Natural killer cell (primary cell): Measurements from ENCODE around the gene HDAC8. TPM values are rescaled to one million over a fixed set of nuclear protein-coding genes. Genes with fewer than 3 reads are reported as not detected.

Source experiments
- ATAC-seq, 3 donors: fragments of 150-1000 bp in 2 of 3; fragments of 200-7000 bp in 1 of 3; cut with Tn5 transposase; 1 replicate in 1 of 3; 2 replicates in 2 of 3; pipeline ENCODE4 v1.10.0; 2021; ENCODE audit warnings: mild to moderate bottlenecking in 2 of 3, moderate library complexity in 2 of 3
- DNase-seq, 2 donors: peaks; one replicate each; pipeline versions ENCODE4 v3.0.0 to v3.0.0-alpha.2; 2013 to 2021; ENCODE audit warnings: mixed read lengths in 1 of 2
- H3K27ac ChIP-seq: one replicate; pipeline ENCODE4 v1.5.1; 2013; ENCODE audit warnings: mild to moderate bottlenecking, low read length
- H3K27me3 ChIP-seq: one replicate; pipeline ENCODE4 v1.6.1; 2013; ENCODE audit warnings: low read length; ENCODE audit not compliant: control insufficient read depth, insufficient read depth
- H3K36me3 ChIP-seq: one replicate; pipeline ENCODE4 v1.6.1; 2013; ENCODE audit warnings: low read length; ENCODE audit not compliant: control insufficient read depth, insufficient read depth
- H3K4me1 ChIP-seq: one replicate; pipeline ENCODE4 v1.6.1; 2013; ENCODE audit warnings: low read length; ENCODE audit not compliant: control insufficient read depth, insufficient read depth
- H3K4me3 ChIP-seq: one replicate; pipeline ENCODE4 v1.5.1; 2013; ENCODE audit warnings: low read length
- H3K9me3 ChIP-seq: one replicate; pipeline ENCODE4 v1.6.1; 2013; ENCODE audit warnings: low read length; ENCODE audit not compliant: control insufficient read depth, insufficient read depth
- H3K27ac Mint-ChIP-seq, 2 donors: one replicate each; pipeline ENCODE4 v1.8.0; 2022; ENCODE audit warnings: mild to moderate bottlenecking in 2 of 2, mixed read lengths in 2 of 2, moderate library complexity in 1 of 2
- H3K27me3 Mint-ChIP-seq, 2 donors: one replicate each; pipeline ENCODE4 v1.8.0; 2022; ENCODE audit warnings: low read depth in 2 of 2, mixed read lengths in 2 of 2
- H3K36me3 Mint-ChIP-seq: one replicate; pipeline ENCODE4 v1.8.0; 2022; ENCODE audit warnings: mixed read lengths
- H3K4me1 Mint-ChIP-seq, 2 donors: one replicate each; pipeline ENCODE4 v1.8.0; 2022; ENCODE audit warnings: mixed read lengths in 2 of 2
- H3K4me3 Mint-ChIP-seq: one replicate; pipeline ENCODE4 v1.8.0; 2022; ENCODE audit warnings: mild to moderate bottlenecking, moderate library complexity, mixed read lengths
- H3K9me3 Mint-ChIP-seq, 2 donors: one replicate each; pipeline ENCODE4 v1.8.0; 2022; ENCODE audit warnings: mixed read lengths in 2 of 2
- WGBS: methylation state at CpG from one replicate; pipeline ENCODE4 v1.1.7; 2013; ENCODE audit warnings: missing lambda C conversion rate; ENCODE audit not compliant: insufficient coverage; 5-methylcytosine and 5-hydroxymethylcytosine counted together
- intact Hi-C: fragments of 100-400 bp; cut with micrococcal nuclease; formaldehyde crosslinking; loops from one replicate; pipeline ENCODE4 v1.14.2; 2022
- total RNA-seq, 4 donors: library from RNA; stranded (reverse); fragments of 120-200 nt in 1 of 4; gene quantifications; one replicate each; pipeline versions ENCODE4 v1.2.3 to v1.2.4, GENCODE V29; 2013 to 2022
- TF ChIP-seq, protein P1 (sequence below): fragments of 200-600 bp; IDR thresholded peaks from one replicate; pipeline ENCODE4 v1.8.0; 2022; ENCODE audit warnings: antibody characterized with exemption

The HDAC8 gene
- total RNA-seq, 3 donors from 2014 or later (not counting 1 experiment from before 2014, with no cell fraction given), result 24.3 to 30.4 (median 26.6) TPM

DNA sequence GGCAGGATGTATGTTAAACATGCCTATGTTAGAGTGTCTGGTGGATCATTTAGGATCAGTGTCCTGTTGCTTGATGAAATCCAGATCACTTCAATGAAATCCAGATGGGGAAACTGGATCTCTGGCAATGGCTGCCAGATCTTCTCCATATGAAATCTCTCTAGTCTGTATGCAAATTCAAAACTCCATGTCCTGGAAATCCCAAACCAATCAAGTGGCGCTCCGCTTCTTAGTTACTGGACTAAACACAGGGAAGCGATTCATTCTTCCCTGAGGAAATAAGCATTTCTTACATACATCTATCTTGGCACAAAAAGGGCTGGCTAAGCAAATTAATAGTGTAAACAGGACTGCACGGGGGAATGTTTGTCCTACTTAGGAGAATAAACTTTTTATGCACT, 94.9 kb downstream of the HDAC8 start:
- Mint-ChIP-seq H3K4me1 (no peaks in the 10 kb centered on the region), H3K4me3 (no peak overlapping the region), H3K27ac (no peak overlapping the region), H3K36me3 (no peaks in the 10 kb centered on the region), H3K9me3 (no peaks in the 10 kb centered on the region), H3K27me3 (no peaks in the 10 kb centered on the region)
- Histone ChIP-seq H3K4me3 (no peak overlapping the region), H3K9me3 (no peaks in the 10 kb centered on the region), H3K36me3 (no peaks in the 10 kb centered on the region), H3K27ac (no peak overlapping the region), H3K4me1 (no peaks in the 10 kb centered on the region), H3K27me3 (no peaks in the 10 kb centered on the region)
- WGBS, result no CpG with 5 or more reads among the region's 4 CpGs
- ATAC-seq (no peak), DNase-seq (no peak)
- intact Hi-C loops, result no loop called here
- TF ChIP-seq, protein P1, sequence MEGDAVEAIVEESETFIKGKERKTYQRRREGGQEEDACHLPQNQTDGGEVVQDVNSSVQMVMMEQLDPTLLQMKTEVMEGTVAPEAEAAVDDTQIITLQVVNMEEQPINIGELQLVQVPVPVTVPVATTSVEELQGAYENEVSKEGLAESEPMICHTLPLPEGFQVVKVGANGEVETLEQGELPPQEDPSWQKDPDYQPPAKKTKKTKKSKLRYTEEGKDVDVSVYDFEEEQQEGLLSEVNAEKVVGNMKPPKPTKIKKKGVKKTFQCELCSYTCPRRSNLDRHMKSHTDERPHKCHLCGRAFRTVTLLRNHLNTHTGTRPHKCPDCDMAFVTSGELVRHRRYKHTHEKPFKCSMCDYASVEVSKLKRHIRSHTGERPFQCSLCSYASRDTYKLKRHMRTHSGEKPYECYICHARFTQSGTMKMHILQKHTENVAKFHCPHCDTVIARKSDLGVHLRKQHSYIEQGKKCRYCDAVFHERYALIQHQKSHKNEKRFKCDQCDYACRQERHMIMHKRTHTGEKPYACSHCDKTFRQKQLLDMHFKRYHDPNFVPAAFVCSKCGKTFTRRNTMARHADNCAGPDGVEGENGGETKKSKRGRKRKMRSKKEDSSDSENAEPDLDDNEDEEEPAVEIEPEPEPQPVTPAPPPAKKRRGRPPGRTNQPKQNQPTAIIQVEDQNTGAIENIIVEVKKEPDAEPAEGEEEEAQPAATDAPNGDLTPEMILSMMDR, result no peak

DNA sequence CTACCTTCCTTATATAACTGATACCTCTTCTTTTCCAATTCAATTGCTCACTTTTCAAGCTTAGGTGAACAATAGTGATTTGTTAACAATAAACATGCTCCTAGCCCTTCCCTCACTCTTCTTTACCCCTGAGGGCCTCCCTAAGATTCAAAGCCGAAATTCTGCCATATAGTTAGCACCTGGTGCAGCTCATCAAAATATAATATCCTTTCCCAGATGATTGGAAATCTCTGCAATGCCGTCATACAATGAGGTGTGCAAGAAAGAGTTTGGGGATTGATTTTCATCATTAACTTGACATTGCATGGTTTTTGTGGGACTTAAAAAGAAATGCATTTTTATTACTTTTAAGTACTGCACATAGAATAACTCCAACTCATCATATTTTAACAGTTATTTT, 95.3 kb downstream of the HDAC8 start:
- no peaks in the 10 kb centered on the region for H3K27me3 Mint-ChIP-seq
- intact Hi-C loops, result no loop called here
- Histone ChIP-seq H3K27ac (no peak overlapping the region), H3K36me3 (no peaks in the 10 kb centered on the region), H3K4me3 (no peak overlapping the region), H3K4me1 (no peaks in the 10 kb centered on the region), H3K27me3 (no peaks in the 10 kb centered on the region), H3K9me3 (no peaks in the 10 kb centered on the region)
- H3K9me3 Mint-ChIP-seq, result no peaks in the 10 kb centered on the region
- ATAC-seq (no peak), DNase-seq (no peak)
- no peak overlapping the region for H3K27ac Mint-ChIP-seq
- H3K4me1 Mint-ChIP-seq, result no peaks in the 10 kb centered on the region
- WGBS, result 80% methylated on average over 1 of the region's 2 CpGs
- TF ChIP-seq, protein P1, result no peak
- no peak overlapping the region for H3K4me3 Mint-ChIP-seq
- H3K36me3 Mint-ChIP-seq, result no peaks in the 10 kb centered on the region

DNA sequence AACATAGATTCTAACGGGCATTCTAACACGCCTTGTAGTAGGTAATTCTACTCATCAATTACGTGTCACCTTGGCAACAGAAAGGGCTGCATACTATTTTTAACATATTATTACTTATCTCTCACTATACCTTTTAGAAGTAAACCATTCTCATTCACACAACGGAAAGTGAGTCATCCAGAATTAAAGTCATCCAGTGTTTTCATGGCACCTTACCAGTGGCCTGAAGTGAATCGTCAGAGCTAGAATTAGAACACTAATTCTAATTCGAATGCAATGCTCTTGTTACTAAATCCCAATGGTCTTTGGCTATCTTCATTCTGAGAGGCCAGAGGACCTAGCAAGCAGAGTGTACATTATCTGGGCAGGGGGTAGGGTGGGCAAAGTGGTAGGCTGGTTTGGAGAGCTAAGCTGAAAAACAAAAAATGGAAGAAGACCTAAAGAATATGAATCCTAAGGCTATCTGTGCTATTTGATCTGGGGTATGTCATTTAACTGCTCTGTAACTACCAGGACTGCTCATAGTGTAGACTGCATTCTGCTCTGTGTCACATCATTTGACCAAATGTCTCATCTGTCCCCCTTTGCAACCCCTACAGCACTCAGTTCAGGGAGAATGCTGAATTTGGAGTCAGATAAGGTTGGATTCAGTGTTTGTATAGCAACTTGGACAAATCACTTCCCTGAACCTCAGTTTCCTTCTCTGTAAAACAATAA, 96.5 kb downstream of the HDAC8 start:
- 97% methylated on average over 3 of the region's 6 CpGs for WGBS
- intact Hi-C loops, result no loop called here
- Mint-ChIP-seq H3K4me3 (no peak overlapping the region), H3K9me3 (no peaks in the 10 kb centered on the region), H3K27ac (no peak overlapping the region), H3K4me1 (no peaks in the 10 kb centered on the region), H3K27me3 (no peaks in the 10 kb centered on the region), H3K36me3 (no peaks in the 10 kb centered on the region)
- DNase-seq (no peak), ATAC-seq (no peak)
- H3K36me3 ChIP-seq, result no peaks in the 10 kb centered on the region
- H3K4me1 ChIP-seq, result no peaks in the 10 kb centered on the region
- H3K27ac ChIP-seq, result no peak overlapping the region
- TF ChIP-seq, protein P1, result no peak
- H3K4me3 ChIP-seq, result no peak overlapping the region
- no peaks in the 10 kb centered on the region for H3K27me3 ChIP-seq
- no peaks in the 10 kb centered on the region for H3K9me3 ChIP-seq

DNA sequence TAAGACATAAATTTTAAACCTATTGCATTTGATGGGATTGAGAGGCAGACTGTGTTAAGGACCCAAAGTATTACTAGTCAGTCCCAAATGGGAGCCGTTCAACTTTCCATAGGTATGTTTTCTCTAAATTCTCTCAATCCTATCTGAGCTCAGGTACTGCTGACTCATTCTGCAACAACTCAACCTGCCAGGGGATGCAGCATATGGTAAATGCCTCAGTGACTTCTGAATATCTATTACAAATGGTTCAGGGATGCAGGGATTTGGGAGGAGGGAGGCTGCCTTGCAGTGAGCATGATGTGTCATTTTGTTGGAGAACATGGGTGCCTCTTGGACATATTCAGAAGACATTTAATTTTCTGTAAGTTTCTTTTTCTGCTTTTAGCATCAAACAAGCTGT, 97.3 kb downstream of the HDAC8 start:
- Mint-ChIP-seq H3K27me3 (no peaks in the 10 kb centered on the region), H3K36me3 (no peaks in the 10 kb centered on the region), H3K4me3 (no peak overlapping the region), H3K4me1 (no peaks in the 10 kb centered on the region), H3K27ac (no peak overlapping the region), H3K9me3 (no peaks in the 10 kb centered on the region)
- Histone ChIP-seq H3K4me3 (no peak overlapping the region), H3K36me3 (no peaks in the 10 kb centered on the region), H3K27me3 (no peaks in the 10 kb centered on the region), H3K27ac (no peak overlapping the region), H3K4me1 (no peaks in the 10 kb centered on the region), H3K9me3 (no peaks in the 10 kb centered on the region)
- intact Hi-C loops, result no loop called here
- DNase-seq (no peak), ATAC-seq (no peak)
- 83% methylated on average over 1 of the region's 1 CpG for WGBS
- TF ChIP-seq, protein P1, result no peak
